ENCODE measurements around the gene SRP19.

DNA sequence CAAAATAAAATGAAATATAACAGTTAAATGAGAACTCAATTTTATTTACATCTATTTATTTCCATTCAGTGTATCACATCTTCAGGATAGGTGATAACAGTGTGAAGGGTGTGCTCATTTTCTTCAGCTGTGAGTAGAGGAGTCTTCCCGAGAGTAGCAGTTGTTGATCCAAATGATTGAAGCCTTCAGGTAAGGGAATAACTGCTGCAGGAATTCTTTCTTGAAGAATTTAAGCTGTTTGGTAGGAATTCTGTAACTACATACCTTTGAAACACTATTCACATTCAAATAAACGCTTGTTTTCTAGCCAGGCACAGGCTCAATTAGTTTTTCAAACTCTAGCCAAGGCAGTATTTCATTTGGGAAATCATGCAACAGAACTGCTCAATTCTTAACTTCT lies 15.3 kb downstream of the SRP19 start:
- TF ChIP-seq, protein P1, sequence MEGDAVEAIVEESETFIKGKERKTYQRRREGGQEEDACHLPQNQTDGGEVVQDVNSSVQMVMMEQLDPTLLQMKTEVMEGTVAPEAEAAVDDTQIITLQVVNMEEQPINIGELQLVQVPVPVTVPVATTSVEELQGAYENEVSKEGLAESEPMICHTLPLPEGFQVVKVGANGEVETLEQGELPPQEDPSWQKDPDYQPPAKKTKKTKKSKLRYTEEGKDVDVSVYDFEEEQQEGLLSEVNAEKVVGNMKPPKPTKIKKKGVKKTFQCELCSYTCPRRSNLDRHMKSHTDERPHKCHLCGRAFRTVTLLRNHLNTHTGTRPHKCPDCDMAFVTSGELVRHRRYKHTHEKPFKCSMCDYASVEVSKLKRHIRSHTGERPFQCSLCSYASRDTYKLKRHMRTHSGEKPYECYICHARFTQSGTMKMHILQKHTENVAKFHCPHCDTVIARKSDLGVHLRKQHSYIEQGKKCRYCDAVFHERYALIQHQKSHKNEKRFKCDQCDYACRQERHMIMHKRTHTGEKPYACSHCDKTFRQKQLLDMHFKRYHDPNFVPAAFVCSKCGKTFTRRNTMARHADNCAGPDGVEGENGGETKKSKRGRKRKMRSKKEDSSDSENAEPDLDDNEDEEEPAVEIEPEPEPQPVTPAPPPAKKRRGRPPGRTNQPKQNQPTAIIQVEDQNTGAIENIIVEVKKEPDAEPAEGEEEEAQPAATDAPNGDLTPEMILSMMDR (IDR thresholded peaks at IDR 0.05 in 8 of 11, conservative IDR thresholded peaks at IDR 0.05 in 3 of 11) = no peak
- TF ChIP-seq POLR2A (IDR thresholded peaks at IDR 0.05) (no peak), POLR2AphosphoS5 (IDR thresholded peaks at IDR 0.05) (no peak)
